Ecto neural progenitor cell (in vitro differentiated cells): ENCODE measurements around the gene MYCBPAP.

ENCODE experiments used
- DNase-seq: peaks from one replicate; pipeline ENCODE4 v3.0.0-alpha.2; 2018; ENCODE audit warnings: low spot score

The MYCBPAP gene, protein sequence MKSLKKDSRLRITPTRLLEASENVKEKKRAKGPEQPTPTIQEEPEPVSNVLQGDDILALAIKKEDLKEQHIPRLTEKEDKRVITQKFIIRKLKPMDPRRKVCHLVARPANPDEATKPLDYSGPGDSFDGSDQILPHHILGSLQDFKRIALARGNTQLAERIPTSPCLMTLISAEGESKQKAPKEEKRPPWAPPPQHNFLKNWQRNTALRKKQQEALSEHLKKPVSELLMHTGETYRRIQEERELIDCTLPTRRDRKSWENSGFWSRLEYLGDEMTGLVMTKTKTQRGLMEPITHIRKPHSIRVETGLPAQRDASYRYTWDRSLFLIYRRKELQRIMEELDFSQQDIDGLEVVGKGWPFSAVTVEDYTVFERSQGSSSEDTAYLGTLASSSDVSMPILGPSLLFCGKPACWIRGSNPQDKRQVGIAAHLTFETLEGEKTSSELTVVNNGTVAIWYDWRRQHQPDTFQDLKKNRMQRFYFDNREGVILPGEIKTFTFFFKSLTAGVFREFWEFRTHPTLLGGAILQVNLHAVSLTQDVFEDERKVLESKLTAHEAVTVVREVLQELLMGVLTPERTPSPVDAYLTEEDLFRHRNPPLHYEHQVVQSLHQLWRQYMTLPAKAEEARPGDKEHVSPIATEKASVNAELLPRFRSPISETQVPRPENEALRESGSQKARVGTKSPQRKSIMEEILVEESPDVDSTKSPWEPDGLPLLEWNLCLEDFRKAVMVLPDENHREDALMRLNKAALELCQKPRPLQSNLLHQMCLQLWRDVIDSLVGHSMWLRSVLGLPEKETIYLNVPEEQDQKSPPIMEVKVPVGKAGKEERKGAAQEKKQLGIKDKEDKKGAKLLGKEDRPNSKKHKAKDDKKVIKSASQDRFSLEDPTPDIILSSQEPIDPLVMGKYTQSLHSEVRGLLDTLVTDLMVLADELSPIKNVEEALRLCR

DNA sequence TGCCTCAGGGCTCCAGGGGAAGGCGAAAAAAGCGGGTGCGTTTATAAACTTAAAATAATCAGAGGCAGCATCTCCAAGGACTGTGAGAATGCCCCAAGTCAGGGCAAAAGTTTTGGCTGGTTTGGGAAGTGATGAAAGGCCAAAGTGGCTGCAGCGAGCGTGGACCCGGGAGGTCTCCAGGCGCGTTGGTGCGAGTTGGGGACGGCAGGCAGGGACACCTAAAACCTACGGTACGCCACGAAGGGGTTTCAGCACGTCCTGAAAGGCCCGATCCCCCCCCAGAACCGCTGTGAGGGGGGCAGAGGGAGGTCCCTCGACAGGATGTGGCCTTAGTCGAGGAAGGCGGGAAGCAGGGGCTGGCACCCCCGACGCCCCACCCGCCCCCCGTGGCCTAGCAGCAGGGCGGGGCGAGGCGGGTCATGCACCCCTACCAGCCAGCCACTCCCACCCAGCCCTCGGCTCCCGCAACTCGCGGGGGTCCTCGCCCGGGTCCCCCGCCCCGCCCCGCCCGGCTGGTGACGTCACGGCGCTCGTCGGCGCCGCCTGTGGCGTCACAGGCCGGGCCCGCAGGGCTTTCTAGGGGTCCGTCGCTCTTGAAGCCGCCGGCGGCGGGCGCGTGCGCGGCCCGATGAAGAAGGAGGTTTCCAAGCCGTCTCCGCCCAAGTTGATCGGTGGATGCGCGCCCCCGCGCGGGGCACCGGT is at the start of gene MYCBPAP:
Gene MYCBPAP (plus strand): TSS at position 569 of the 702 bp plus-strand sequence. CDS start 236 bp downstream, outside the sequence.
- peak; percentile 93 for DNase-seq

DNA sequence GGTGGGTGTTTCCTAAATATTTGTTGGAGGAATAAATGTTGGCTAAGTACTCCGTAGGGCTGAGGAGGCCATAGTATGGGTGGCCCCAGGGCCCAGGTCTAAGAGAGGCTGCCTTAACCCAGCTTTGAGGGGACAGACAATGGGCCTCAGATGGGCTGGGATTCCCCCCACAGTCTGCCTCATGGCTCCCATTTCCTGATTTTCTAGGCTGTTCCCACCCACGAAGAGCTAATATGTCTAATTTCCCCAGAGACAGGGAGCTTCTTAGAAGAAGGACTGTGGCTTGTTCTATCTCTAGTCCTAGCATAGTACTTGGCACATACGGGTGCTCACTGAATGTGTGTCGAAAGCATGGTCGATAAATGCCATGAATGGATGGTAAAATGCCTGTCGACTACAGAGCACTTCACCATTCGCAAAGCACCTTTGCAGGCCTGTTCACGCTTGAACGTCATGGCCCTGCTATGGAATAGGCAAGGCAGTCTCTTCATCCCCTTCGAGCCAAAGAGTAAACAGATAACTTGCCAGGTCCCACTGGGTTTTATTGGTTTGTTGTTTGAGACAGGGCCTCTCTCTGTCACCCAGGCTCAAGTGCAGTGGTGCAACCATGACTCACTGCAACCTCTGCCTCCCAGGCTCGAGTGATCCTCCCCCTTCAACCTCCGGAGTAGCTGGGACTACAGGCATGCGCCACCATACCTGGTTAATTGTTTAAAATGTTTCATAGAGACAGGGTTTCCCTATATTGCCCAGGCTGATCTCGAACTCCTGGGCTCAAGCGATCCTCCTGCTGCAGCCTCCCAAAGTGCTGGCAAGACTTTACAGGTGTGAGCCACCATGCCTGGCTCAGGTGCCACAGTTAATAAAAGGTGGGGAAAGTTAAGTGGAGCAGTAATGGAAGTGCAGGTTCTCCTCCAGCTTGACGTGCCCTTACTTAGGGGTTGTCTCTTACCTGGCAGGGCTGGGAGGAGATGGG is 49.2 kb upstream of the MYCBPAP start:
- peak; percentile 39 for DNase-seq

DNA sequence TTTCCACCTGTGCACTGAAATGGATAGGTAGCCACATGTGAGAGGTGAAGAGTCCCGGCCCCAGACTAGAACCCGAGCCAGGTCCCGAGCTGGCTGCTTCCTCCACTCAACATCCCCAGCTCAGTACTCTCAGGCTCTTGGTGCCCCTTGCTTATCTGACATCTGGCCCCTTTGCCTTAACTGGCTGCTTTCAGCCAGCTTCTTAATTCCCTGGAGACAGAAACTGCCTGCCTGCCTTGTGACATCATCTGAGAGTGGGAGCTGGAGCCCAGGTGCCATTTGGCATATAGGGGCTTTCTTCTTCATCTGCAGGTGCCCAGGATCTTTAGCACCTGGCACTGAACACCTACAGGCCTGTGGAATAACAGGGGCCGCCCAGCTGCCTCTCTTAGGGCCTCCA is 48.5 kb upstream of the MYCBPAP start:
- peak; percentile 40 for DNase-seq

DNA sequence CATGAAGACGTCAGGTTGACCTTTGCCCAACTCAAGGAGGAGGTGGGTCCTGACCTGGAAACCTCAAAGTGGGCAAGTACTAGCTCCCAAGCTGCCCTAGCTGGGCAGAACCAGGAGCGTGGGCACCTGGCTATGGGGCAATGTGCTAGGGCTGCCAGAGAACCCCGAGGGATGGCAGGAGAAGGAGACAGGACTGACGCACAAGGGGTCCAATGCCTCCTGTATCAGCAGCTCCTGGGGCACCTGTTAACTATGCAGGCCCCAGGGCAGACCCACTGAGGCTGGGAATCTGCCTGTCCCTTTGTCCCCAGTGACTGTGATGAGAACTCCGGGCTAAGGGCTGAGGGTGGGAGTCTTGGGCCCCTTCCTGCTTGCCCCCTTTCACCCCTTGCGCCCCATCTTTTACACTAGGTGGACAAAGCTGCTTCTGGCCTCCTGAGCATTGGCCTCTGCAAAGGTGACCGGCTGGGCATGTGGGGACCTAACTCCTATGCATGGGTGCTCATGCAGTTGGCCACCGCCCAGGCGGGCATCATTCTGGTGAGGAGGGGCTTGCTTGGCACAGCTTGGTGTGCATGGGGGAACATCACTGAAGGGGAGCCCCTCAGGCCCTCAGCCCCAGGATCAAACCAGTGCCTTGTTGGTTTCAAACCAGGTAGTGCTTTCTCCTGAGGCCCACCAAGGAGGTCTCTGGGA is 47.3 kb upstream of the MYCBPAP start:
- DNase-seq = peak; percentile 42

DNA sequence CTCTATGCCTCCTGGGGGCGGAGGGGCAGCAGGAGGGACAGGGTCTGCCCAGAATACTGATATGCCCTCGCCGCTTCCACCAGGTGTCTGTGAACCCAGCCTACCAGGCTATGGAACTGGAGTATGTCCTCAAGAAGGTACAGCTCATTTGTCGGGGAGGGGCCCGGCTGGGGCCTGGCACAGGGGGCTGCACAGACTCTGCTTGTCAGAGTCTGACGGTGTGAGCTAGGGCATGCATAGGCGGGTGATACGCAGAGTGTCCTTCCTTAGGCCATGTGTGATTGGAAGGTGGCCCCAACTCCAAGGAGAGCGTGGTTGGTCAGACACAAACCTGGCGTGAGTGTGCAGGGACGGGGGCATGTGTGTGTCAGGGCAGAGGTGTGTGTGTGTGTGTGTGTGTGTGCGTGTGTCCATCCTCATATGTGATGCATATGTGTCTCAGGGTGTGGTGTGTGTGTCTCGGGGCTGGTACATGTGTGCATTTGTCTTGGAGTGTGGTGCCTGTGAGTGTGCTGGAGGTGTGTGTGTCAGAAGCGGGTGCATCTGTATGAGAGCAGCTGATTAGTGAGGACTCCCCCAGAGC is 46.6 kb upstream of the MYCBPAP start:
- DNase-seq = peak; percentile 43

DNA sequence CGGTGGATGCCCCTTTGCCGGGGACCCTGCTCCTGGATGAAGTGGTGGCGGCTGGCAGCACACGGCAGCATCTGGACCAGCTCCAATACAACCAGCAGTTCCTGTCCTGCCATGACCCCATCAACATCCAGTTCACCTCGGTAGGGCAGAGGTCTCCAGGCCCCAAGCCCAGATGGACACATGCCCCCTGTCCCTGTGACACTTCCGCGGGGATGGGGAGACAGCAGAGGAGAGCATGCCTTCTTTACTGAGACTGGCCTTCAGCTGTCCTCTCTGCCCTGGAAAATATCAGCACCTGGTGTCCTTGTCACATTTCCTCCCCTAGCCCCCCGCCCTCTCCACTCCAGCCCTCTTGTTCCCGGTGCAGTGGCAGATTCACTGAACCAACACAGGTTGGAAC is 45.8 kb upstream of the MYCBPAP start:
- peak; percentile 40 for DNase-seq

DNA sequence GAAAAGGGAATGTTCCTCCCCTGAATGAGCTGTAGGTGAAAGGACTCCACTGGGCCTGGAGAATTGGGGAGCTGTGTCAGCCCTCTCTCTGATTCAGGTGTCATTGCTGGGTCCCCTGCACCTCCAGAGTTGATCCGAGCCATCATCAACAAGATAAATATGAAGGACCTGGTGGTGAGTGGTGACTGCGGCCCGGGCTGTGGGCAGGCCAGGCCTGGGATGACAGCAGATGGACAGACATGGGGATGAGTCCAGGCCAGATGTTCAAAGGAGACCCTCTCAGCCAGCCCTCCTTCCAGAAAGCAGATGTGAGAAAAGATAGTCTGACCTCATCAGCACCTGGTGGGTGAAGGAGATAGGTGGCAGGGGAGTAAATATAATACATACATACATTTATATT is 44.1 kb upstream of the MYCBPAP start:
- DNase-seq = no peak

DNA sequence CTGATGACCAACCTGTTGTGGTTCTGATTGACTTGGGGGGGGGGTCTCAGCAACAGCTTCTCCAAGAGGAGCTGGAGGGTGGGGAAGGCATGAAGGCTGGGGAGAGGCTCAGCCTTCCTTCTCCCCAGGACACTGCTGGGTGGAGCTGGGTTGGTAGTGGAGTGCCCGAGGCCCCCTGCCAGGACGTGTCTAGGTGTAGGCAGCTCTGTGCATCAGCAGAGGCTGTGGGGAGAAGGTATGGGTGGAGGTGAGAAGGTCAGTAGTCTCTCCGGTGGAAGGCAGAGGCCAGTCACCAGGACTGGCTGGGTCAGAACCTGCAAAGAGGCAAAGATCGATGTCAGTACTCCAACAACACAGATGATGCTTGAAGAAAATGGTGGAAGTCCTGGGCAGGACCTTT is 43.5 kb upstream of the MYCBPAP start:
- DNase-seq = no peak

DNA sequence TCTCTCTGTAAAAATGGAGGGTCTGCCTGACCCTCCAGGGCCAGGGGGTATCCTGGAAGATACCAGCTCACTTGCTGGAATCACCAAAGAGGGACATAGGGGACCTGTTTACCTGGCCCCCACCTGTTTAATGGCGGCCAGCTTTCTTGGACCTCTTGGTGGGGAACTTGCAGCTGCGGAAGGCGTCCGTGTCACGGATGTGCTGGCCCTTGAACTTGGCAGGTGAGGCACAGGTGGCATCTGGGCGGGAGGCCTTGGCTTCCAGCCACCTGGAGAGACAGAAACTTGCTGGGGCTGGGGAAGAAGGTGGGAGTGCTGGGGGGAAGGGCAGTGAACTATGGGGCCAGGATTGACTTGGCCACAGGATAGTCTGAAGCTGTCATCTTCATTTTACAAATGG is 43.1 kb upstream of the MYCBPAP start:
- DNase-seq = no peak

DNA sequence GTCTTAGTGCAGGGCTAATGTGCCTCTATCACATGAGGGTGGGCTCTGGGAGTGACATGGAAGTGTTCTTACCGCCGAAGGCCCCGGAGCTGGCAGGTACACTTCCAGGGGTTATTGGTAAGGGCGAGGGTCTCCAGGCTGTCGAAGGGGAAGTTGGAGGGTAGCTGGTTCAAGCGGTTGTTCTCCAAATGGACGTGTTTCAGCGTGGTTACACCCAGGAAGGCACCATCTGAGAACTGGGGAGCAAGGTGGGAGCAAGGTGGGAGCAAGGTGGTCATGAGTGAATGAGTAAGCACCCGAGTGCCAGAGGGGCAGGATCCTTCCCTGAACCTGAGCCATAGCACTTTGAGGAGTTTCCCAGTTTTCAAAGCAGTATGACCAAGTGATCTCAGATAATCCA is 42.6 kb upstream of the MYCBPAP start:
- DNase-seq = no peak

DNA sequence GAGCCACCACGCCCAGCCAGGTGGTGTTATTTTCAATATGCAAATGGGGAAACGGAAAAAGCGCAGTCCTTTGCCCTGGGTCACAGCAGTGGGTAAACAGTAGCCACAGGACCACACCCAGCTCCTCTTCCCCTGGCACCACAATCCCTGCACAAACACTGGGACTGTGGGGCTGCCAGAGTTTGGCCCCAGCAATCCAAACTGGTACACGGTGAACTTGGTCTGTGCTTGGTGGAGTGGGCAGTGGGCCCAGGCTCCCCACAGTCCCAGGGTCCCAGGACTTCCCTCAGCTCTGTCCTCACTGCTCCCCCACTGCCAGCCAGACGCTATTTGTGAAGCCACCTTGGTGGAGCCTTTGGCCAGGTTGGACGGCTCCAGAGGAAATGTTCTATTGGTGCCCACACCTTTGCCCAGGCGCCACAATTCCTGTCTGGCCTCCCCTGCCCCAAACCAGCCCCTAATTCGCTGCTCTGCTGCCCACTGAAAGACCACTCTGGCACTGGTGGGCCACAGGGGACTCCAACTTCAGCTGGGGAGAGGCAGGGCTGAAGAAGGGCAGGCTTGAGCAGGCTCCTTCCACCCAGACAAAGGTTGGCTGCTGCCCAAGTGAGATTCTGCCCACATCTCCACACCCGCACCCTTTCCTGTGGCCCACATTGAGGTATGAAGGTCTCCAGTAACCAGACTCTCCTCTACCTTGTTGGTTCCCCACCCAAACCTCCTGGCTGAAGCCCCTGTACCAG is 41.7 kb upstream of the MYCBPAP start:
- no peak for DNase-seq

DNA sequence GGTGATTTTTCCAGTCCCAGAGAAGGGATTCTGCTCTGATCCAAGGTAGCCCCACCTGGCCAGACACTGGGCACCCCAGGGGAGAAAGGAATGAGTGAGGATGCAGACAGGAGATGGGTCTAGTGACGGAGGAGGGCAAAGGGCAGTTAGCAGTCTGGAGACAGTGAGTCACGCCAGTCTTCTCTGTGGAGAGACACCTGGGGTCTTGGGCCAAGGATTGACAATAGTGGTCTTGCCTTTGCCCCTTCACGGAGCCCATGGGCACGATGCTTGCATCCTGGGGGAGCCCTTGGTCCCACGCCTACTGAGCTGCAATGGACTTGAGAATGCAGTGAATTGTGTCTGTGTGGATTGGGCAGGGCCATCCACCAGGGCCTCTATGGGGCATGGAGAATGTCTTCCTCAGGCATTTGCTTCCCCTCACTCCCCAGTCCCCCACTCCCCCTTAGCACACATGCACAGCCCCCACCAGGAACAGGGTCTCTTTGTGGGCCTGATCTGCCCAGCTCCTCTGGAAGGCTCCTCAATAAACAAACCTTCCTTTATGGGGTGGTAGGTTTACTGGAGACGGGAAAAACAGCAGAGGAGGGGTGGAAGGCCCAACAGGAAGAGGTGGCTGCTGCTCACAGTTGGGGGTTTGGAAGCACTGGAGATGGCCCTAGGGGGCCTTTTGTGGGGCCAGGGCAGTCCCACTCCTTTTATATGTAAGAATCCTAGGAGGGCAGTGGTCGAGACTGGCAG is 41.0 kb upstream of the MYCBPAP start:
- DNase-seq = no peak

DNA sequence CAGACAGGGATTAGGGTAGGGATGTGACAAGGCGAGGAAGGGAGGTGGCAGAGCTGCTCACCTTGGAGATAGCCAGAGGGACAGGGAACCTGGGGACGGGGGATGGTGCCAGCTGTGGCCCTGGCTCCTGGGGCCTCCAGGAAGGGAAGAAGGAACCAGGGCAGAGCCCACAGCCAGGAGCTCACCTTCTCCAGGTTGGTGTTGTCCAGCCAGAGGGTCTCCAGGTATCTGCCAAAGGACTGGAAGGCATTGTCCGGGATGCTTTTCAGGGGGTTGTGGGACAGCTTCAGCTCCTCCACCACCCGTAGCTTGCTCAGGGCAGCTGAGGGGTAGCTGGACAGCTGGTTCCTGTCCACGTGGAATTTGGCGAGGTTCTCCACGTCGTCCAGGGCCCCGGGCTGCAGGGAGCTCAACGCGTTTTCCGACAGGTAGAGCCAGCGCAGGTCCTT is 40.4 kb upstream of the MYCBPAP start:
- no peak for DNase-seq

DNA sequence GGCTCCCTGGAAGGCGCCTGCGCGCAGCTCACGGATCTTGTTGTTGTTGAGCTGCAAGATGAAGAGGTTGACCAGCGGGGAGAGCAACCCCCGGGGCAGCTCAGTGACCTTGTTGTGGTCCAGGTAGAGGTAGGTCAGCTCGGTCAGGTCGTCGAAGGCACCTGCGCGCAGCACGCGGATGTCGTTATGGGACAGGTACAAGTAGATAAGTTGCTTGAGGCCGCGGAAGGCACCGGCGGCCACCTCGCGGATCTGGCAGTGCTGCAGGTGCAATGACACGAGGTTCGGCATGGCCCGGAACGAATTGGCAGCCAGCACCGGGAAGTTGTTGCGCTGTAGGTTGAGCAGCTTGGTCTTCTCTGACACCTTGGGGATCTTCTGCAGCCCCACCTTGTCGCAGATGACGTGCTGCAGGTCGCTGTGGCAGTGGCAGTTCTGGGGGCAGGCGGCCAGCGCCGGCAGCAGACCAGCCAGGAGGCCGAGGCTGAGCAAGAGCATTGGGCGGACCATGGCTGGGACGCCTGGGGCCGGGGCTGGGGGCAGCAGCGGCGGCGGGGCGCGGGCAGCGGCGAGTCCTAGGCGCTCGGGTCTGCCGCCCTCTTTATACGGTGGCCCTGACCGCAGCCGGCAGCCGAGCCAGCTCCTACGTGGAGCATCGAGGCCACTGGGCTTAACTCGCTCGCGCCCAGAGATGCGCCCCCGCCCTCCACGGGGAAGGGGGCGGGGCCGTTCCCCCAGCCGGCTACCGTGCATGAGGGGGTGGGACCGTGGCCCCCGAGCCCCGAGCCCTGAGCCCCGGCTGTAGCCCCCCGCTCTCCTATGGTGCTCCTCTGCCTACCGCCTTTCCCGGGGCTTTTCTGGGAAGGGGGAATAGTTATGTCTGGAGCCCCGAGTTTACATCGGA is 39.7 kb upstream of the MYCBPAP start, which contains the start of gene CHAD:
Gene CHAD (minus strand): TSS at position 577 of the 904 bp plus-strand sequence. CDS start 67 bp downstream, at position 510.
- DNase-seq = peak; percentile 67

DNA sequence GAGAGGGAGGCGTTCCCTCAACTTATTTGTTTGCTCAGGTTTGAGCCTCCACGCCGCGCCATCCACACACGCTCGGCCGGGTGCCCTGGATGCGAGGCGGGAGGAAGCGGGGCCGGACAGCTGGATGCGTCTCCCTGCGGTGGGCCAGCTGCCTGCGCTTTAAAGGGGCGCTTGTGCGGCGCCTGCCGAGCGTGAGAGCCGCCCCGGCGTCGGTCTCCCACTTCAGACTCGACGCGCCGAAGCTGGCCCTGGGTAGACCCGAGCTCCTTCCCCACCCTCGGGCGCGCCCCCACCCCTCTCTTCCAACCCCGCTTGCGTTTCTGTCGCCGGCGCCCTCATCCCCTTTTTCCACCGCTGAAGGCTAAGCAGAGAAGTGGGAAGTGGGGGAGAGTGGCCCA is 39.0 kb upstream of the MYCBPAP start:
- DNase-seq = no peak

DNA sequence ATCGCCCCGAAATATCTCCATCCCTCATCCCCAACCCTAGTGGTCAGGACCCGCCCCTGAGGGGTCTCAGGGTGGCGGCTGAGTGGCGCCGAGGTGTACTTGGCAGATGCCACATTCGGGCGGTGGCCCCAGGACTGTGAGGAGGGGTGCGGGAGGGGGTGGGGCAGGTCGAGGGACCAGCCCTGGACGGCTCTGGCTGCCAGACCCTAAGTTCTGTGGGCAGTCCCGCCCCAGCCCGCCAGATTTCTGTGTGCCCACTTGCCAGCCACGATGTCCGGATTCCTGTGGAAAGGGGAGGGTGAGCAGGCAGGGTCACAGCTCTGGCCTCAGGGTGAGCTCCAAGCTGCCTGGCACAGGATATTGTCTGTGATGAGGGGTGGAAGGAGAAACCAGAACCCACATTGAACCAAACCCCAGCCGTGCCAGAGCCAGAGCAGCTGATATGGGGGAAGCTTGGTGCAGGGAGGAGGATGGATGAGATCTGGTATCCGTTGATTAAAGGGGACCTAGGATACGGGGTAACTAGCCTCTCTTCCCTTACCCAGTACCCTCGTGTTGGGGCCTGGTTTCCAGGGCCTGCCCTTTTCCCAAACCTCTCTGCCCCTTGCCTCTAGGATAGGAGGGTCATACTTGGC is 38.5 kb upstream of the MYCBPAP start:
- DNase-seq = no peak

DNA sequence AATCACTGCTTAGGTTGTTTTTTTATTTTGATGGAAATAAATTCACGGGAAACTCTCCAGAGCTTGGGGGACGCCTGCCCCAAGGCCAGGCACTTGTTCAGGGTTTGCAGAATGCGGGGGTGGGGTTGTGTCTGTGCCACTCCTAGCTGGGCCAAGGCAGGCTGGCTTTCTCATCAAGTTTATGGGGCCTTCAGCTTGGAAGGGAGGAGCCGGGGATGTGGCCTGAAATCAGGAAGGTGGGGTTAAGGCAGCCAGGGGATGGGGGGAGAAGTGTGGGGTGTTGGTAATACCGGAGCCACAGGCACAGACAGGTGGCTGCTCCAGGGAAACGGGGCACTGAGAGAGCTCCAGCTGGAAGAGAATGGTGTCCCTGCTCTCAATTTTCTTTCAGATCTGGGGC is 37.8 kb upstream of the MYCBPAP start:
- no peak for DNase-seq
